GM13977 (cell line): ENCODE results near the gene STIM1.

Experiments
- DNase-seq: peaks from one replicate; pipeline ENCODE4 v3.0.0; 2012; ENCODE audit warnings: low spot score
- in situ Hi-C: fragments of 300-500 bp; cut with MboI; formaldehyde crosslinking; loops from one replicate; pipeline ENCODE4 v1.12.0; 2022; ENCODE audit warnings: low sequenced_read_pairs, low pct_unique_long_range_greater_than_20kb, mixed read lengths, inconsistent platforms; ENCODE audit not compliant: unreplicated experiment
- TF ChIP-seq, protein P1 (sequence below): IDR thresholded peaks from 2 replicates; pipeline ENCODE4 v1.5.1; 2012; ENCODE audit warnings: mild to moderate bottlenecking, control low read depth; ENCODE audit not compliant: insufficient read depth; ENCODE audit errors: extremely low read depth, missing control alignments

Gene STIM1

DNA sequence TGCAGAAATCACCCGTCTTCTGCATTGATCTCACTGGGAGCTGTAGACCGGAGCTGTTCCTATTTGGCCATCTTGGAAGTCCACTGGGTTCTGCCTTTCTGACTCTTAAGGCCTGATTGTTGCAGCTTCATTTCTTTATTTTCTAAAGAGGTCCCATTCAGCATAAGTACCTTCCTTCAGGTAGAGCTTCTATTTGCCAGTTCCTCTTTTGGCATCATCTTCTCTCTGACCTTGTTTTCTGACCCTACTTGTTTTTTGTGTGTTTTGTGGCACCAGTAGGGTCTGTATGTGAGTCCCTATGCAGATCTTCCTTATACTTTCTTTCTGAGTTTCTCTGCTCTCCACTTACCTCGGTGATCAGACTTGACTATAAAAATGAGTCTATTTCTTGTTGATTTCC, 161.7 kb downstream of the STIM1 start:
- DNase-seq = no peak
- in situ Hi-C loops = no loop called here
- TF ChIP-seq, protein P1, sequence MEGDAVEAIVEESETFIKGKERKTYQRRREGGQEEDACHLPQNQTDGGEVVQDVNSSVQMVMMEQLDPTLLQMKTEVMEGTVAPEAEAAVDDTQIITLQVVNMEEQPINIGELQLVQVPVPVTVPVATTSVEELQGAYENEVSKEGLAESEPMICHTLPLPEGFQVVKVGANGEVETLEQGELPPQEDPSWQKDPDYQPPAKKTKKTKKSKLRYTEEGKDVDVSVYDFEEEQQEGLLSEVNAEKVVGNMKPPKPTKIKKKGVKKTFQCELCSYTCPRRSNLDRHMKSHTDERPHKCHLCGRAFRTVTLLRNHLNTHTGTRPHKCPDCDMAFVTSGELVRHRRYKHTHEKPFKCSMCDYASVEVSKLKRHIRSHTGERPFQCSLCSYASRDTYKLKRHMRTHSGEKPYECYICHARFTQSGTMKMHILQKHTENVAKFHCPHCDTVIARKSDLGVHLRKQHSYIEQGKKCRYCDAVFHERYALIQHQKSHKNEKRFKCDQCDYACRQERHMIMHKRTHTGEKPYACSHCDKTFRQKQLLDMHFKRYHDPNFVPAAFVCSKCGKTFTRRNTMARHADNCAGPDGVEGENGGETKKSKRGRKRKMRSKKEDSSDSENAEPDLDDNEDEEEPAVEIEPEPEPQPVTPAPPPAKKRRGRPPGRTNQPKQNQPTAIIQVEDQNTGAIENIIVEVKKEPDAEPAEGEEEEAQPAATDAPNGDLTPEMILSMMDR = no peak

- no peak for DNase-seq
Observed at GRCh38 chr11:4018641-4019040, 163.2 kb downstream of the STIM1 start.

GRCh38 chr11:4019891-4020290, 164.4 kb downstream of the STIM1 start:
- in situ Hi-C loops = no loop called here
- no peak for DNase-seq
- TF ChIP-seq, protein P1 = no peak

More at GRCh38 chr11:4018641-4019040, 163.2 kb downstream of the STIM1 start:
- TF ChIP-seq, protein P1 = no peak
- in situ Hi-C loops = no loop called here

DNA sequence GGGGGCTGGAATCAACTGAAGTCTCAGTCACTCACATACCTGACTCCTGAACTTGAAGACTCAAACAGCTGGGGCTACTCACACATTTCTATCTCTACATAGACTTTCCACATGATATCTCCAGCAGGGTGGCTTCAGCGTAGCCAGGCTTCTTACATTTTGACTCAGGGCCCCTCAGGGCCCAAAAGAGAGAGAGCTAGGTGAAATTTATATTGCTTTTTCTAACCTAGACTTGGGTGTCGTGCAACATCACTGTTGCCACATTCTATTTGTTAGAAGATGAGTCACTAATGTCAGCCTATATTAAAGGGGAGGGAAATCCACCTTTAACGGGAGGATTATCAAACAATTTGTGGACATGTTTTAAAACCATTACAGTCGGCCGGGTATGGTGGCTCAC, 167.2 kb downstream of the STIM1 start:
- TF ChIP-seq, protein P1 = no peak
- no peak for DNase-seq
- in situ Hi-C loops = no loop called here

DNA sequence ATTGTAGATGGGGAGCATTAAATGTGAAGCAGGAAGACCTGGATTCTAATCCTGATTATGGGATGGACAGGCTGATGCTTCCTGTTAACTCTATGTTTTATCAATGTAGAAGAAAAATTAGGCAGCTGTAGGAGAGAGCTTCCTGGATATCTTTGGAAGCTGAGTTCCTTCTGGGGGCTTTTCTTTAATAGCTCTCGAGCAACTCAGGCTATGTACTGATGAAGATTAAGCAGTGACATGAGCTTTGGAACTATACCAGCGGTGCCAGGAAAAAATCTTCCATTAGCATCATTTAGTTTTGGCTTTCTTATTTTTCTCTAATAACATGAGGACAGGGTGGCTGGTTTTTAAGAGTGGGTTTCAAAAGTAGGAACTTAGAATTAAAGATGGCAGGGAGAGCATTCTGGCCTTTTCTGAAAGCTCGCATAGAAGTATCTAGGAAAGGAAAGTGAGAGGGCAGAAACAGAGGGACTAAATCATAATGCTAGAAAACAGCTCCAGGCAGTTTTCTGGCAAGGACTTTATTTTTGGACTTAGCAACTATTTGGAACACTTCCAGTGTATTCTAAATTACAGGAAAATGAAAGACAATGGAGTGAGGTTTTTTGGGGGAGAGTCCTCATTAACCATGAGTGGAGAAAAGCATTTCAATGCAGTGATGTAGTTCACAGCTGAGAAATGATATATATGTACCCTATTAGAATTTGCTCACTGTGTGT, 169.9 kb downstream of the STIM1 start:
- in situ Hi-C loops = no loop called here
- TF ChIP-seq, protein P1 = no peak
- DNase-seq = no peak

DNA sequence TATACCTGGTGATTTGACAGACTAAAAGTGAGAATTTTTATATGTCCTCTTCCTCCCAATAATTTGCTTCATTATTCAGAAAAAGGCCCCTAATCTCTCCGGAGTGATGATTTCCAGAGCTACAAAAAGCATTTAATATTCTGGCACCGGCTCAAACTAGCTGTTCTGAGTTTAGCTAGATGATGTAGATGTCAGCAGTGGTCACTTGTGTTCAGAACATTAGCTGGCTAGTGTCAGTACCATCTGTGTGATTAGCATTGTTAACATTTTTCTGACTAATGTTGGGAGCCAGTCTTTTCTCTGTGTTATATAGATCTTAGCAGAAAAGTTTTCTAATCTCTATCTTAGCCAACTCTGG, 170.5 kb downstream of the STIM1 start:
- in situ Hi-C loops = no loop called here
- TF ChIP-seq, protein P1 = no peak
- no peak for DNase-seq
